Transverse colon (tissue), 4 donors: ENCODE results near the gene AGMAT. TPM values are rescaled to one million over a fixed set of nuclear protein-coding genes. Genes with fewer than 3 reads are reported as not detected.

ENCODE experiments used
- DNase-seq: peaks from one replicate; pipeline ENCODE4 v3.0.0-alpha.2; 2019
- H3K27ac ChIP-seq, 4 donors: fragments of 200-600 bp; sonication (generic); 2 replicates each; pipeline ENCODE4 v1.5.1; 2016 to 2018; ENCODE audit warnings: inconsistent platforms in 4 of 4
- H3K27me3 ChIP-seq: fragments of 200-600 bp; sonication (generic); 2 replicates; pipeline ENCODE4 v1.5.1; 2017; ENCODE audit warnings: inconsistent platforms
- H3K36me3 ChIP-seq, 4 donors: fragments of 200-600 bp; sonication (generic); 2 replicates each; pipeline ENCODE4 v1.5.1; 2017 to 2019; ENCODE audit warnings: inconsistent platforms in 4 of 4
- H3K4me1 ChIP-seq, 4 donors: fragments of 200-600 bp; sonication (generic); 2 replicates each; pipeline ENCODE4 v1.5.1; 2017 to 2020; ENCODE audit warnings: inconsistent platforms in 4 of 4
- H3K4me3 ChIP-seq, 4 donors: fragments of 200-600 bp; sonication (generic); 1 replicate in 1 of 4; 2 replicates in 3 of 4; pipeline versions ENCODE4 v1.5.1 to v1.6.1; 2017 to 2019; ENCODE audit warnings: inconsistent platforms in 4 of 4
- H3K9me3 ChIP-seq, 2 donors: fragments of 200-600 bp; sonication (generic); 2 replicates each; pipeline ENCODE4 v1.5.1; 2017 to 2019; ENCODE audit warnings: inconsistent platforms in 2 of 2
- CTCF ChIP-seq, 5 experiments: fragments of 200-600 bp in 3 of 5; fragments of 450-650 bp in 2 of 5; sonication (generic) in 3 of 5; IDR thresholded peaks; 1 replicate in 2 of 5; 2 replicates in 3 of 5; pipeline ENCODE4 v1.5.1; 2016 to 2017; ENCODE audit warnings: antibody characterized with exemption in 5 of 5, inconsistent platforms in 3 of 5, mild to moderate bottlenecking in 2 of 5, moderate library complexity in 1 of 5
- EP300 ChIP-seq: sonication (generic); formaldehyde crosslinking; IDR thresholded peaks from one replicate; pipeline ENCODE4 v1.6.1; 2017; ENCODE audit warnings: antibody characterized with exemption, low read depth
- POLR2A ChIP-seq: fragments of 450-650 bp; IDR thresholded peaks from one replicate; pipeline ENCODE4 v1.6.1; 2016; ENCODE audit warnings: antibody characterized with exemption, mild to moderate bottlenecking, moderate library complexity
- POLR2AphosphoS5 ChIP-seq, 3 donors: sonication (generic); formaldehyde crosslinking; IDR thresholded peaks; one replicate each; pipeline ENCODE4 v1.6.1; 2016; ENCODE audit warnings: antibody characterized with exemption in 3 of 3
- WGBS, 2 donors: methylation state at CpG; one replicate each; pipeline ENCODE4 v1.1.5; 2018; ENCODE audit warnings: low coverage in 1 of 2; 5-methylcytosine and 5-hydroxymethylcytosine counted together
- in situ Hi-C, 4 donors: fragments of 200-750 bp; cut with MboI; loops; one replicate each; pipeline versions ENCODE4 v1.15.0 to v1.15.1; 2017; ENCODE audit warnings: low sequenced_read_pairs in 3 of 4, low pct_ligation_motif_present in 1 of 4, low pct_unique_long_range_greater_than_20kb in 1 of 4
- intact Hi-C: fragments of 100-400 bp; cut with DNase I; formaldehyde crosslinking; loops from one replicate; pipeline ENCODE4 v1.15.1; 2023; ENCODE audit warnings: low total_unique reads
- total RNA-seq, 4 donors: library from RNA; depleted of rRNA; stranded (reverse); fragments of >200 nt; gene quantifications; one replicate each; pipeline ENCODE4 v1.1.0, GENCODE V29; 2016

Gene AGMAT
- total RNA-seq, 4 donors from 2014 or later = 6.7 to 24.1 (median 13.7) TPM

GRCh38 chr1:15620155-15620545 is 35.3 kb upstream of the AGMAT start:
- H3K27me3 ChIP-seq = no peaks in the 10 kb centered on the region
- DNase-seq = no peak
- intact Hi-C loops = no loop called here

GRCh38 chr1:15618655-15619525 is 34.0 kb upstream of the AGMAT start:
- 49 to 63% methylated on average over 19 to 26 of the region's 26 CpGs for WGBS, 2 donors
- peak overlapping the region; percentile 92 to 100 (median 98) for H3K27ac ChIP-seq
- H3K4me3 ChIP-seq = peak overlapping the region in 3 of 4 donors; percentile 79 to 93 (median 81)
- H3K27me3 ChIP-seq = no peaks in the 10 kb centered on the region
- in situ Hi-C loops (no loop called here), intact Hi-C loops (no loop called here)
- peaks cover 24 to 58% (median 30%) of the 10 kb centered on the region in 4 donors for H3K4me1 ChIP-seq
- TF ChIP-seq CTCF (IDR thresholded peaks at IDR 0.05) = peak in 3 of 5 experiments; percentile 7 to 24 (median 24)
- peak; percentile 15 to 81 (median 66) for TF ChIP-seq POLR2AphosphoS5 (IDR thresholded peaks at IDR 0.05)
- no peak for TF ChIP-seq POLR2A
- no peaks in the 10 kb centered on the region for H3K9me3 ChIP-seq
- no peak for DNase-seq
- H3K36me3 ChIP-seq = no peaks in the 10 kb centered on the region

More at GRCh38 chr1:15620155-15620545, 35.3 kb upstream of the AGMAT start:
- in situ Hi-C loops = no loop called here
- Histone ChIP-seq H3K36me3 (no peaks in the 10 kb centered on the region), H3K4me1 (peaks cover 29 to 71% (median 40%) of the 10 kb centered on the region in 4 donors), H3K27ac (peak overlapping the region; percentile 92 to 100 (median 98)), H3K4me3 (no peak overlapping the region), H3K9me3 (no peaks in the 10 kb centered on the region)
- WGBS, 2 donors = 20 to 23% methylated on average over 1 of the region's 1 CpG
- no peak for TF ChIP-seq POLR2AphosphoS5 (IDR thresholded peaks at IDR 0.05)
- TF ChIP-seq CTCF (IDR thresholded peaks at IDR 0.05) = no peak

GRCh38 chr1:15618077-15618654 is 33.3 kb upstream of the AGMAT start:
- TF ChIP-seq CTCF (IDR thresholded peaks at IDR 0.05) (no peak), EP300 (no peak), POLR2AphosphoS5 (IDR thresholded peaks at IDR 0.05) (no peak), POLR2A (no peak)
- 0 to 7% methylated on average over 5 to 8 of the region's 8 CpGs for WGBS, 2 donors
- H3K36me3 ChIP-seq = no peaks in the 10 kb centered on the region
- no peaks in the 10 kb centered on the region for H3K27me3 ChIP-seq
- intact Hi-C loops (no loop called here), in situ Hi-C loops (no loop called here)
- DNase-seq = no peak
- H3K4me3 ChIP-seq = peak overlapping the region; percentile 79 to 93 (median 82)
- H3K4me1 ChIP-seq = peaks cover 24 to 57% (median 30%) of the 10 kb centered on the region in 4 donors
- H3K27ac ChIP-seq = peak overlapping the region; percentile 92 to 100 (median 98)
- H3K9me3 ChIP-seq = no peaks in the 10 kb centered on the region
